Measurements from ENCODE around the gene DIP2B. TPM values are rescaled to one million over a fixed set of nuclear protein-coding genes. Genes with fewer than 3 reads are reported as not detected.

The DIP2B gene
- total RNA-seq, 1 donor from 2014 or later: 21.1 TPM

GRCh38 chr12:50706606-50707005 lies 201.8 kb downstream of the DIP2B start:
- FAIRE-seq (no peak), DNase-seq (ENCODE audit: low read depth) (no peak)
- no peak for TF ChIP-seq CTCF (IDR thresholded peaks at IDR 0.05; ENCODE audit: insufficient read depth, low read length, severe bottlenecking)
- H3K27me3 ChIP-seq (ENCODE audit: control insufficient read depth, insufficient read depth, low read length): no peaks in the 10 kb centered on the region
- H3K4me3 ChIP-seq (ENCODE audit: low read depth, low read length): no peak overlapping the region
- H3K36me3 ChIP-seq (ENCODE audit: control insufficient read depth, insufficient read depth, low read length): peaks cover 11% of the 10 kb centered on the region

- H3K36me3 ChIP-seq (ENCODE audit: control insufficient read depth, insufficient read depth, low read length): peaks cover 15% of the 10 kb centered on the region
- FAIRE-seq (no peak), DNase-seq (ENCODE audit: low read depth) (no peak)
- no peak for TF ChIP-seq CTCF (IDR thresholded peaks at IDR 0.05; ENCODE audit: insufficient read depth, low read length, severe bottlenecking)
- no peaks in the 10 kb centered on the region for H3K27me3 ChIP-seq (ENCODE audit: control insufficient read depth, insufficient read depth, low read length)
- no peak overlapping the region for H3K4me3 ChIP-seq (ENCODE audit: low read depth, low read length)
Observed at GRCh38 chr12:50707396-50707795, 202.6 kb downstream of the DIP2B start.

- no peak overlapping the region for H3K4me3 ChIP-seq (ENCODE audit: low read depth, low read length)
- no peak for TF ChIP-seq CTCF (IDR thresholded peaks at IDR 0.05; ENCODE audit: insufficient read depth, low read length, severe bottlenecking)
- peaks cover 11% of the 10 kb centered on the region for H3K36me3 ChIP-seq (ENCODE audit: control insufficient read depth, insufficient read depth, low read length)
Observed at GRCh38 chr12:50708631-50709030, 203.8 kb downstream of the DIP2B start.

GRCh38 chr12:50711121-50711520 lies 206.3 kb downstream of the DIP2B start:
- Histone ChIP-seq H3K27me3 (ENCODE audit: control insufficient read depth, insufficient read depth, low read length) (no peaks in the 10 kb centered on the region), H3K4me3 (ENCODE audit: low read depth, low read length) (no peak overlapping the region), H3K36me3 (ENCODE audit: control insufficient read depth, insufficient read depth, low read length) (peaks cover 13% of the 10 kb centered on the region)
- no peak for FAIRE-seq
- no peak for TF ChIP-seq CTCF (IDR thresholded peaks at IDR 0.05; ENCODE audit: insufficient read depth, low read length, severe bottlenecking)
- DNase-seq (ENCODE audit: low read depth): no peak

More at GRCh38 chr12:50708631-50709030, 203.8 kb downstream of the DIP2B start:
- DNase-seq (ENCODE audit: low read depth) (no peak), FAIRE-seq (no peak)
- no peaks in the 10 kb centered on the region for H3K27me3 ChIP-seq (ENCODE audit: control insufficient read depth, insufficient read depth, low read length)

- peaks cover 13% of the 10 kb centered on the region for H3K36me3 ChIP-seq (ENCODE audit: control insufficient read depth, insufficient read depth, low read length)
Observed at GRCh38 chr12:50715174-50715573, 210.4 kb downstream of the DIP2B start.

More at GRCh38 chr12:50715174-50715573, 210.4 kb downstream of the DIP2B start:
- TF ChIP-seq CTCF (IDR thresholded peaks at IDR 0.05; ENCODE audit: insufficient read depth, low read length, severe bottlenecking): no peak
- Histone ChIP-seq H3K27me3 (ENCODE audit: control insufficient read depth, insufficient read depth, low read length) (no peaks in the 10 kb centered on the region), H3K4me3 (ENCODE audit: low read depth, low read length) (no peak overlapping the region)
- no peak for DNase-seq (ENCODE audit: low read depth)
- no peak for FAIRE-seq
